Measurements from ENCODE around the gene SECISBP2.
"Not testable (repeated sequence)": the region's sequence is repeated elsewhere in the genome, so short reads cannot be mapped to it uniquely, and the experiment has no call there.

DNA sequence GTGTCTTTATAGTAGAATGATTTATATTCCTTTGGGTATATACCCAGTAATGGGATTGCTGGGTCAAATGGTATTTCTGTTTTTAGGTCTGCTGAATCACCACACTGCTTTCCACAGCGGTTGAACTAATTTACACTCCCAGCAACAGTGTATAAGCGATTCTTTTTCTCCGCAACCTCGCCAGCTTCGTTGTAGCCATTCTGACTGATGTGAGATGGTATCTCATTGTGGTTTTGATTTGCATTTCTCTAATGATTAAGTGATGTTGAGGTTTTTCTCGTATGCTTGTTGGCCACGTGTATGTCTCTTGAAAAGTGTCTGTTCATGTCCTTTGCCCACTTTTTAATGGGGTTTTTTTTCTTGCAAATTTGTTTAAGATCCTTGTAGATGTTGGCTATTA is 25.5 kb downstream of the SECISBP2 start:
- TF ChIP-seq, protein P1, sequence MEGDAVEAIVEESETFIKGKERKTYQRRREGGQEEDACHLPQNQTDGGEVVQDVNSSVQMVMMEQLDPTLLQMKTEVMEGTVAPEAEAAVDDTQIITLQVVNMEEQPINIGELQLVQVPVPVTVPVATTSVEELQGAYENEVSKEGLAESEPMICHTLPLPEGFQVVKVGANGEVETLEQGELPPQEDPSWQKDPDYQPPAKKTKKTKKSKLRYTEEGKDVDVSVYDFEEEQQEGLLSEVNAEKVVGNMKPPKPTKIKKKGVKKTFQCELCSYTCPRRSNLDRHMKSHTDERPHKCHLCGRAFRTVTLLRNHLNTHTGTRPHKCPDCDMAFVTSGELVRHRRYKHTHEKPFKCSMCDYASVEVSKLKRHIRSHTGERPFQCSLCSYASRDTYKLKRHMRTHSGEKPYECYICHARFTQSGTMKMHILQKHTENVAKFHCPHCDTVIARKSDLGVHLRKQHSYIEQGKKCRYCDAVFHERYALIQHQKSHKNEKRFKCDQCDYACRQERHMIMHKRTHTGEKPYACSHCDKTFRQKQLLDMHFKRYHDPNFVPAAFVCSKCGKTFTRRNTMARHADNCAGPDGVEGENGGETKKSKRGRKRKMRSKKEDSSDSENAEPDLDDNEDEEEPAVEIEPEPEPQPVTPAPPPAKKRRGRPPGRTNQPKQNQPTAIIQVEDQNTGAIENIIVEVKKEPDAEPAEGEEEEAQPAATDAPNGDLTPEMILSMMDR (IDR thresholded peaks at IDR 0.05; ENCODE audit: low read length): not testable (repeated sequence)
- TF ChIP-seq EZH2 (IDR thresholded peaks at IDR 0.05; ENCODE audit: borderline replicate concordance, low read length): not testable (repeated sequence)
